Measurements from ENCODE around the gene VAPA.

VAPA gene

DNA sequence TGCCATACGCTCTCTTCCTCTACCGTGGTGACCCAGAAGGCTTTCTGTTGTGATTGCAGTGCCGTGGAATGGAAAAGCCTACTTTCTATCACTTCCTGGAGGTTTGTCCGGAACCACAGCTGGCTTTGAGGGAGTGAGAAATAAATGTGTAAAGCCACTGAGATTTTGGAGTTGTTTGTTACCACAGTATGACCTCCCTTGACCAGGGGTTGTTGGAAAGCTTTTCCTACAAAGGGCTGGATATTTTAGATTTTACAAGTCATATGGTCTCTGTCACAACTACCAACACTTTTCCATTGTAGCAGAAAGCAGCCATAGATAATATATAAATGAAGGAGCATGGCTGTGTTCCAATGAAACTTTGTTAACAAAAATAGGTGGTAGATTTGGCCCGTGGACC, 70.3 kb downstream of the VAPA start:
- no peak for ATAC-seq

DNA sequence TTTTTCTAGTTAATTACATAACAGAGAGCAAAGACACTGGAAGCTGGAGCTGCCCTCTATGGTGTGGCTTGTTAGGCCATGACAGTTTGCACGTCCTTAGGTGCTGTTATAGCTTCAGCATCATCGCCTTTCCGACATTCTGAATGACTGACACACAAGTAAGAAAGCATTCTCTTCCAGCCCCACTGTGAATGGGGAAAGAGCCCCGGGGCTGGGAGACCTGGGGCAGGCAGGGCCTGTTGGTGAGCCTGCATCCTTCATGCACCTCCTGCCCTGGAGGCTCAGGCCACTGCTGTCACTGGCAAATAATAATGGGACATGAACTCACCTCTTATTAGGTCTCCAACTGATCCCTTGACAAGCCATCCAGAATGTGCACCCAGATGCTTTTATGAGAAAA, 71.8 kb downstream of the VAPA start:
- no peak for ATAC-seq

- no peak for ATAC-seq
These were observed 72.5 kb downstream of the VAPA start for GRCh38 chr18:9986156-9986930.

GRCh38 chr18:9987345-9987744, 73.5 kb downstream of the VAPA start:
- ATAC-seq: no peak

DNA sequence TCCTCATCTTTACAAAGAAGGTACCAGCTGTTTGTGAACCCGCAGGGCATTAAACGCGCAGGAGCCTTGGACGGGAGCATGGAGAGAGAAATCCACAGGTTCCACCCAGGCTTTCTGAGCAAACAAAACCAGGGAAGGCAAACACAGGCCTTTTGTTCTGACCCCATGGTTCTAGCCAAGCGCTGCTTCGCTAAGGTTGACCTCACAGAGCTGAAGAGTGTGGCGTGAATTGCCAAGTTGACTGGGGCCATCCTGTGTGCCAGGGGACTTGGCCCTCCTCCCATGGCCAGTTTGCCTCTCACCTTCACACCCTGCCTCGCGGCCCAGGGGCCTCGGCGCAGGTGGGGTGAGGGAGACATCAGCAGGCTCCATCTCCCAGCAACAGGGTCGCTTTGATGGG, 74.1 kb downstream of the VAPA start:
- ATAC-seq: no peak

GRCh38 chr18:9988665-9989064, 74.8 kb downstream of the VAPA start:
- ATAC-seq: no peak

DNA sequence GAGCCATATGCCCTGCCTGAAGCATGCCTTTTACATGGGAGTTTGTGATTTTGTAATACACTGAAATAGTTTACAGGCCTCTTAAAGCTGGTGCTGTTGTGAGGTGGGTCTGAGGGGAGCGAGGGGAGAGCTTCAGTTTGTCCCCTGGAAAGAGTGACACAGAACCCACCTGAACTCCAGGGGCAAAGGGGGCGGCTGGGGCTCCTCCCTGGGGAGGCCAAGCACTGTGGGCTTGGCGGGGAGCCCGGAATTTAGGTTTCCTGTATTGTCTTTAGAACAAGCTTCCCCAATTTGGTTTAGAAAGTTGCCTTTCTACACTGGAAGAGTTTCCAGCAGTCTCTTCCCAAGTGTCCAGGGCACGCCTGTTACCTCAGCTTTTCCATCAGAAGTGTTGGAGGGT, 75.7 kb downstream of the VAPA start:
- no peak for ATAC-seq

DNA sequence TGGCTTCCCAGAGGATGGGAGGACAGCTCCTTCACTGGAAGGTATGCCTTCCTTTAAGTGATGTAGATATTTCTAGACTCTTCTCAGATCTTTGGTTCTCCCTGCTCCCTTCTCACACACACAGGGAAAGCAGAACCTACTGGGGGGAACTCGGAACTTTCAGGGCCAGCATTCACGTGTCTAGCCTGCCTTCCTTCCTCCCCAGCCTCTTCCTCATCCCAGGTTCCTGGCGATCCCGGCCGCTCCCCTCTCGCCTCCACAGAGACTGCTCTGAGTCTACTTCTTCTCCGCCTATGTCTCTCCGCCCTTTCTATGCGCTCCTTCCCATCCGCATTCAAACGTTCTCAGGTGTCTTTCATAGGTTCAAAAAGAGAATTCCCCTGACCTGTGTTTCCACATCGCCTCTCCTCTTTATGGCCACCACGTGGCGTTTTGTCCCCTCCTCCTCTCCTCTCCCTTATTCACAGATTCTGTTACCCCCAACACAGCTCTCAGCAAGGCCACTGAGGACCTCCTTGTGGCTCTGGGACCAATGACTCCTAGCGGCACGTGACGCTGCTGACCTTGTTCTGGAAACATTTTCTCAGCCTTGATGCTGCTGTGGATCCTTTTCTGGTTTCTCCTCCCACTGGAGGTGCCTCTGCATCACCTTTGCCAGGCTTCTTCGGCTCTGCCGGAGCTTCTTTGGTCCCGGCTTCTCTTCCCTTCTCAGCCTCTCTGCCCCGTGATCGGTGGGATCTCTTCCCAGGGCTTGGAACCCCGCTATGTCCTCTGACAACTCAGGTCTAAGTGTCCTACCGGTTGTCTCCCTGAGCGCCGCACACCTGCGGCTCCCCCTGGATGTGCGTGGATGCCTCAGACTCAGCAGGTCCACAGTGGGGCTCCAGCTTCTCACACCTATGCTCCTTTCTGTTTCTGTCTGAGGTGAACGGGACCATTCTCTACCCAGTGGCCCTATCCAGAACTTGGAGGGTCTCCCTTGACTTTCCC, 77.5 kb downstream of the VAPA start:
- no peak for ATAC-seq

DNA sequence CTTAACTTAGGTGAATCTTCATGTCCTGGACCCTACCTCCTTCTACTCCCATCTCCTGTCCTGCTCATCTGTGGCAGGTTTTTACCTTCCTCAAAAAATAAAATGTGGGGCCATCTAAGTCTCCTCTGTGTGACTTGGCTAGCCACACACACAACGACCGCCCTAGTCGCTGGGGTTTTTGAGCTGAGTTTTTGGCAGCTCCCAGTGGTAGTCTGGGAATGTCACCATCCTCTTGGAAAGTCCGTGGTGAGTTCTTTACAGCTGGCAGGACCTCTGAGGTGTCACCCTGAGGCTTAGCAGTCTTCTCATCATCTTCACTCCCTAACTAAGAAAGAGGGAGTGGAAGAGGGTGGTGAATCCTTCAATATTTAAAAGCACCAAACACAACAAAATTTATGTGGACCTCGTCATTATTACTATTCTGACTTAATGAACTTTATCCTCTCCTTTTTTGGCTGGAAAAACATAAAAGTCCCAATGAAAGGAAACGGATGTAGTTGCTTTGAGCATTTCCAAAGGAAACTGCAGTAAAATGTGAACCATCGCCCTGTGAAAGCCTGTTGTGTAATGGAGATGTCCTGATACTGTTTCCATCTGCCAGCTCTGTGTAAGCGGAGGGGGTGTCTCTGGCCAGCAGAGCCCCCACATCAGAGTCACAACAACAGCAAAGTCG, 78.6 kb downstream of the VAPA start:
- no peak for ATAC-seq

- ATAC-seq: no peak
These were observed 79.2 kb downstream of the VAPA start for GRCh38 chr18:9992973-9993520.

DNA sequence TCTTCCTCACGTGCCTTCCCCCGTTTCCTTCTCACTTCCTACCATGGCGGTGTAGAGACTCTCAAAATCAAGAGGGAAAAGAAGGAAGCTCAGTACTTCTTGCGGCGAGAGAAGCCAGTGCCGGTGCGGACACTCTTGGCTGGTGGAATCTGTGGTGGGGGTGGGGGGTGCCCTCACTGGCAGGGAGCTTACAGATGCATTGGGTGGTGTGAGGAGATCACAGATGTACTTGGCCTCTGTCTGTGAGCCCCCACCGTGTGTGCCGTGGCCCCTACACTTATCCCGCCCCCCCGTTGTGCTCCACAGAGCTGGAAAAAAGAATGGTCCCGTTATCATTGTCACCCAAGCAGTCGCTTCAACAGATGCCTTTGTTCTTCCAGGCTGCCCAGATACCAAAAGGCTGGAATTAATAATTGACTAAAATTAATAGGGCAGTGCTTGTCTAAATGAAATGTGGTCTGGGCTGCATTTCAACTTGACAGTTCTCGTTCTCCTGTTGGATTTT, 79.8 kb downstream of the VAPA start:
- no peak for ATAC-seq

DNA sequence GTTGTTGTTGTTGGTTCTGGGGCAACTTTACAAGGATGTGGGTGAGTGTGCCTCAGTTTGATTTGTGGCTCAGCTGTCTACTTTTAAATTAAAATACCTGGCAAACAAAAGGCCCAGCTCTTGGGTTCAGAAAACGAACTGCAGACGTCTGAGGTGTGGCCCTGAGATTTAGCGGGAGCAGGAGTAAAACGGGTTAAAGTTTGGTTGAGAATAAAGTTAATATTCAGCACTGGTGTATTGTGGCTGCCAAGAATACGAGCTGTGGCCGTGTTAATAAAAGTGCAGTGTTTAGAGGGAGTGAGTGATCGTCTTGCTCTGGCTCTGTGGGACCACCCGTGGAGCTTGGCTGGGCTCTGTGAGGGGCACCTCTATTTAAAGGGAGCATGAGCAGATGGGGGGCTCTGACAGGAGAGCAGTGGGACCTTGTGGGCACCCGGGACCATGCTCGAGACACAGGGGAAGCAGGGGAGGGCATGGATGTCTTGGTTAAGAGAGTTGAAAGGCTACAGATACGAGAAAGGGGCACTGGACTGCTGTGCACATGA, 80.3 kb downstream of the VAPA start:
- no peak for ATAC-seq

- no peak for ATAC-seq
These were observed 81.0 kb downstream of the VAPA start for GRCh38 chr18:9994701-9995235.

- ATAC-seq: no peak
These were observed 81.8 kb downstream of the VAPA start for GRCh38 chr18:9995631-9996030.

DNA sequence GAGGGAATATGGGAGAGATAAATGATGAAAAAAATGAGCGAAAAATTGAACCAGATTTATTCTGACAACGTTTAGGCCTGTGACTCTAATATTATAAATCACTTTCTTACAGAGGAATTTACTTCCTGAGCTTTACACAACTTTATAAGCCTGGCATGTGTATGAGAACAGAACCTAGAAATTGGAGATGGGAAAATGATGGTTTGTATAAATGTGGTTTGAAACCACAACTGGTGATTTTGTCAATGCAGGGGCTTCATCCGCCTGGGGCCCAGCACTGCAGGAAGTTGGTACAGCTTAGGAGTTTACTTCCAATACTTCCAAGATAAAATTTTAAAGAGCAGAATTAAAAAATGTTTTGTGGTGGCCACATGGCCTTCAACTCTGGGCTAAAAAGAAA, 82.3 kb downstream of the VAPA start:
- no peak for ATAC-seq

DNA sequence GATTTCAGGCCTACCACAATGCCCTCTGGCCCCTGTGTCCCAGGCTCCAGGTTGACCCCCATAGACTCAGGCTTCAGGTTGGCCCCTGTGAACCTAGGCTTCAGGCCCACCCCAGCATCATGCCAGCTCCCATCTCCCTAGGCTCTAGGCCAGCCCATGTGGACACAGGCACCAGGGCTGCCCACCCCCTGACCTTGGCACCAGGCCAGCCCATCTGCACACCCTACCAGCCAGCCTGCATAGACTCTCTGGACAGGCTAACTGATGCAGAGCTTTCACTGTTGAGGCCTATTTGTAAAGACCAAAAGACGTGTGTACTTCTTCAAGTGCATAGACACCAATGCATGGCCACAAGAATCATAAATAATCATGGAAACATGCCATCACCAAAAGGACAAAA, 83.9 kb downstream of the VAPA start:
- no peak for ATAC-seq

DNA sequence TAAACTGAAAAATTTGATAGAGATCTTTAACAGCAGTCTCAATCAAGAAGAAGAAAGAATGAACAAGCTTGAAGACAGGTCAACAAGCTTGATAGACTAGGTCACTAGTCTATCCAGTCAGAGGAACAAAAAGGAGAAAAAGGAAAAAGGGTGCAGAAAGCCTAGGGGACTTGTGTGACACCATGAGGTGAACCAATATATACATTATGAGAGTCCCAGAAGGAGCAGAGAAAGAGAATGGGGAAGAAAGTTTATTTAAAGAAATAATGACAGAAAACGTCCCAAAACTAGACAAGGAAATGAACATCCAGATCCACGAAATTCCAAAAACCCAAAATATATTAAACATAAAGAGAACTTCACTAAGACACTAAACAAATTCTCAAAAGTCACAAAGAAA, 84.5 kb downstream of the VAPA start:
- no peak for ATAC-seq

DNA sequence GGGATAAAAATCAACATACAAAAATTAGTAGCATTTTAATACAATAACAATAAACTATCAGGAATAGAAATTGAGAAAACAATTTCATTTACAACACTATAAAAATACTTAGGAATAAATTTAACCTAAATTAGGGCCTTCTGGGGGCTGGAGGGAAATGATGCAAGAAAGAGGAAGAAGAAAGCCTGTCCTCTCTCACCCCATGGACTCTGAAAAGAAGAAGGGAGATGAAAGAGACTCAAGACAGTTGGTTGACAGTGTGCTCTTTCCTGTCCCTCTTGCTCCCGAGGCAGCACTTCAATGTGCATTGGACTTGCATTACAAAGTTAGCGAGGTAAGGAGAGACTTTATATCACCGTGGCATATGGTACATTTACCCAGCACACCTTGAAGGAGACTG, 88.5 kb downstream of the VAPA start:
- ATAC-seq: no peak

- ATAC-seq: no peak
These were observed 89.5 kb downstream of the VAPA start for GRCh38 chr18:10003281-10003680.

GRCh38 chr18:10003866-10004265, 90.0 kb downstream of the VAPA start:
- ATAC-seq: no peak

- no peak for ATAC-seq
These were observed 92.6 kb downstream of the VAPA start for GRCh38 chr18:10006311-10006893.
